Body of pancreas (tissue), 4 donors: ENCODE measurements around the gene LRRC8B.

Experiments used
- POLR2A ChIP-seq, 3 donors: fragments of 450-650 bp; IDR thresholded peaks; one replicate each; pipeline ENCODE4 v1.6.1; 2016; ENCODE audit warnings: antibody characterized with exemption in 3 of 3, mild to moderate bottlenecking in 2 of 3
- TF ChIP-seq, protein P1 (sequence below), 7 experiments: fragments of 450-650 bp in 4 of 7; fragments of 200-600 bp in 3 of 7; sonication (generic) in 3 of 7; IDR thresholded peaks; one replicate each; pipeline ENCODE4 v1.5.1; 2016 to 2019; ENCODE audit warnings: antibody characterized with exemption in 7 of 7

DNA sequence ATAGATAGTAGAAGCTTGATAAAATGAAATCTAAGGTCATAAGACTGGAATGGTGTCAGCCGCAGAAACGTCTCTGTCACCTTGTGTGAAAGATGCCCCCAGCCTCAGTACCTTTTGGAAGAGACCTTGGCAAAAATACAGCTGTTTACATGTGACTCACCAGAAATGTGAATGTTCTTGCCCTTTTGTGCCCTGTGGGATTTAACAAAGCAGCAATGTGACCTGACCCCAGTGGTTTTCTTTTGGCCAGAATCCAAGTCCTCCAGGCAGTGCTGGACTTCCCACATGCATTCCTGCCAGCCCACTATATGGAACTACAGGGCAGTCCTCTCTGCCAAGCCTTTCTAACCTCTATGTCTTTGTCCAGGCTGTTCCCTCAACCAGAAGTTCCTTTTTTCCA, 81.1 kb downstream of the LRRC8B start:
- TF ChIP-seq, protein P1, sequence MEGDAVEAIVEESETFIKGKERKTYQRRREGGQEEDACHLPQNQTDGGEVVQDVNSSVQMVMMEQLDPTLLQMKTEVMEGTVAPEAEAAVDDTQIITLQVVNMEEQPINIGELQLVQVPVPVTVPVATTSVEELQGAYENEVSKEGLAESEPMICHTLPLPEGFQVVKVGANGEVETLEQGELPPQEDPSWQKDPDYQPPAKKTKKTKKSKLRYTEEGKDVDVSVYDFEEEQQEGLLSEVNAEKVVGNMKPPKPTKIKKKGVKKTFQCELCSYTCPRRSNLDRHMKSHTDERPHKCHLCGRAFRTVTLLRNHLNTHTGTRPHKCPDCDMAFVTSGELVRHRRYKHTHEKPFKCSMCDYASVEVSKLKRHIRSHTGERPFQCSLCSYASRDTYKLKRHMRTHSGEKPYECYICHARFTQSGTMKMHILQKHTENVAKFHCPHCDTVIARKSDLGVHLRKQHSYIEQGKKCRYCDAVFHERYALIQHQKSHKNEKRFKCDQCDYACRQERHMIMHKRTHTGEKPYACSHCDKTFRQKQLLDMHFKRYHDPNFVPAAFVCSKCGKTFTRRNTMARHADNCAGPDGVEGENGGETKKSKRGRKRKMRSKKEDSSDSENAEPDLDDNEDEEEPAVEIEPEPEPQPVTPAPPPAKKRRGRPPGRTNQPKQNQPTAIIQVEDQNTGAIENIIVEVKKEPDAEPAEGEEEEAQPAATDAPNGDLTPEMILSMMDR (IDR thresholded peaks at IDR 0.05): no peak
- no peak for TF ChIP-seq POLR2A (IDR thresholded peaks at IDR 0.05)
